WTC11 (cell line): ENCODE data around the gene PROCA1. TPM values are rescaled to one million over a fixed set of nuclear protein-coding genes. Genes with fewer than 3 reads are reported as not detected.

Source experiments
- ATAC-seq: fragments of 200-7000 bp; cut with Tn5 transposase; 2 replicates; pipeline ENCODE4 v1.10.0; 2021; ENCODE audit warnings: mild to moderate bottlenecking, moderate library complexity
- CTCF ChIA-PET: fragments of 300-600 bp; sonication (Branson Sonifier 250); formaldehyde crosslinking; loops from one replicate; lab custom pipeline; 2021; ENCODE audit warnings: antibody characterized with exemption; lab: Charles Lee
- POLR2A ChIA-PET: fragments of 350-600 bp; sonication (Branson Sonifier 250); formaldehyde crosslinking; loops from one replicate; lab custom pipeline; 2021; ENCODE audit warnings: antibody characterized with exemption; lab: Charles Lee
- DNase-seq: peaks from one replicate; pipeline ENCODE4 v3.0.0; 2021; ENCODE audit warnings: low spot score
- H3K27ac Mint-ChIP-seq: 2 replicates; pipeline ENCODE4 v1.8.0; 2021; ENCODE audit warnings: mixed read lengths
- H3K27me3 Mint-ChIP-seq: 2 replicates; pipeline ENCODE4 v1.8.0; 2021; ENCODE audit warnings: low read depth, mild to moderate bottlenecking, moderate library complexity, mixed read lengths
- H3K36me3 Mint-ChIP-seq: 2 replicates; pipeline ENCODE4 v1.8.0; 2021; ENCODE audit warnings: mixed read lengths
- H3K4me1 Mint-ChIP-seq: 2 replicates; pipeline ENCODE4 v1.8.0; 2022; ENCODE audit warnings: mixed read lengths
- H3K4me3 Mint-ChIP-seq: 2 replicates; pipeline ENCODE4 v1.8.0; 2021; ENCODE audit warnings: mild to moderate bottlenecking, moderate library complexity, mixed read lengths
- H3K9me3 Mint-ChIP-seq: 2 replicates; pipeline ENCODE4 v1.8.0; 2021; ENCODE audit warnings: mixed read lengths
- E2F1 ChIP-seq: sonication (generic); formaldehyde crosslinking; IDR thresholded peaks from 2 replicates; pipeline ENCODE4 v1.8.0; 2022; ENCODE audit warnings: mild to moderate bottlenecking, missing genetic modification reagents
- FOXJ3 ChIP-seq: sonication (generic); formaldehyde crosslinking; IDR thresholded peaks from 2 replicates; pipeline ENCODE4 v1.9.0; 2021; ENCODE audit warnings: missing genetic modification reagents, mild to moderate bottlenecking, borderline replicate concordance
- FOXP1 ChIP-seq: sonication (generic); formaldehyde crosslinking; IDR thresholded peaks from 2 replicates; pipeline ENCODE4 v1.8.0; 2022; ENCODE audit warnings: missing genetic modification reagents, mild to moderate bottlenecking, moderate library complexity, borderline replicate concordance
- GABPB1 ChIP-seq: sonication (generic); formaldehyde crosslinking; IDR thresholded peaks from 2 replicates; pipeline ENCODE4 v1.8.1; 2023; ENCODE audit warnings: mild to moderate bottlenecking, missing genetic modification reagents
- HMGA2 ChIP-seq: fragments of 250-450 bp; sonication (Bioruptor Pico); IDR thresholded peaks from 2 replicates; pipeline ENCODE4 v1.4.0; 2021; ENCODE audit warnings: mild to moderate bottlenecking, moderate library complexity
- JAZF1 ChIP-seq: fragments of 250-450 bp; sonication (Bioruptor Pico); IDR thresholded peaks from 2 replicates; pipeline ENCODE4 v1.9.0; 2021; ENCODE audit warnings: moderate library complexity, mild to moderate bottlenecking, inconsistent platforms
- KAT7 ChIP-seq: sonication (generic); formaldehyde crosslinking; IDR thresholded peaks from 2 replicates; pipeline ENCODE4 v1.8.1; 2023; ENCODE audit warnings: missing genetic modification reagents, mild to moderate bottlenecking, borderline replicate concordance
- MAX ChIP-seq: sonication (generic); formaldehyde crosslinking; IDR thresholded peaks from 2 replicates; pipeline ENCODE4 v1.8.0; 2022; ENCODE audit warnings: mild to moderate bottlenecking, missing genetic modification reagents
- MYBL2 ChIP-seq: sonication (generic); formaldehyde crosslinking; IDR thresholded peaks from 2 replicates; pipeline ENCODE4 v1.8.1; 2023; ENCODE audit warnings: mild to moderate bottlenecking, moderate library complexity, missing genetic modification reagents
- NFATC4 ChIP-seq: fragments of 250-450 bp; sonication (Bioruptor Pico); IDR thresholded peaks from 2 replicates; pipeline ENCODE4 v1.9.0; 2021; ENCODE audit warnings: mild to moderate bottlenecking
- NR1H2 ChIP-seq: sonication (generic); formaldehyde crosslinking; IDR thresholded peaks from 2 replicates; pipeline ENCODE4 v1.9.0; 2021; ENCODE audit warnings: mild to moderate bottlenecking, moderate library complexity, missing genetic modification reagents
- OVOL2 ChIP-seq: fragments of 250-450 bp; sonication (Bioruptor Pico); IDR thresholded peaks from 2 replicates; pipeline ENCODE4 v1.9.0; 2021; ENCODE audit warnings: mild to moderate bottlenecking, borderline replicate concordance
- PRRX2 ChIP-seq: fragments of 250-450 bp; sonication (Bioruptor Pico); IDR thresholded peaks from 2 replicates; pipeline ENCODE4 v1.8.0; 2021; ENCODE audit warnings: mild to moderate bottlenecking
- RORB ChIP-seq: fragments of 250-450 bp; sonication (Bioruptor Pico); IDR thresholded peaks from 2 replicates; pipeline ENCODE4 v1.9.0; 2021; ENCODE audit warnings: mild to moderate bottlenecking
- SMAD3 ChIP-seq: sonication (generic); formaldehyde crosslinking; IDR thresholded peaks from 2 replicates; pipeline ENCODE4 v1.8.0; 2022; ENCODE audit warnings: missing genetic modification reagents, mild to moderate bottlenecking, borderline replicate concordance
- SP1 ChIP-seq: sonication (generic); formaldehyde crosslinking; conservative IDR thresholded peaks from 2 replicates; pipeline ENCODE4 v1.8.1; 2022; ENCODE audit warnings: missing genetic modification reagents
- TP53 ChIP-seq: sonication (generic); formaldehyde crosslinking; IDR thresholded peaks from 2 replicates; pipeline ENCODE4 v1.8.1; 2023; ENCODE audit warnings: mild to moderate bottlenecking, missing genetic modification reagents
- ZNF138 ChIP-seq: sonication (generic); formaldehyde crosslinking; conservative IDR thresholded peaks from 2 replicates; pipeline ENCODE4 v1.8.1; 2022; ENCODE audit warnings: mild to moderate bottlenecking, moderate library complexity, missing genetic modification reagents
- ZSCAN18 ChIP-seq: fragments of 250-450 bp; sonication (Bioruptor Pico); IDR thresholded peaks from 2 replicates; pipeline ENCODE4 v2.1.2; 2022; ENCODE audit warnings: mild to moderate bottlenecking, moderate library complexity
- total RNA-seq: library from RNA; stranded (reverse); gene quantifications from 3 replicates; pipeline ENCODE4 v1.2.3, GENCODE V29; 2021
- TF ChIP-seq, protein P1 (sequence below): fragments of 250-450 bp; sonication (Bioruptor Pico); IDR thresholded peaks from 2 replicates; pipeline ENCODE4 v1.9.0; 2021; ENCODE audit warnings: mild to moderate bottlenecking
- TF ChIP-seq, protein P2 (sequence below): sonication (generic); formaldehyde crosslinking; IDR thresholded peaks from 2 replicates; pipeline ENCODE4 v1.8.0; 2023; ENCODE audit warnings: missing genetic modification reagents
- TF ChIP-seq, protein P3 (sequence below): sonication (generic); formaldehyde crosslinking; IDR thresholded peaks from 2 replicates; pipeline ENCODE4 v1.8.1; 2023; ENCODE audit warnings: mild to moderate bottlenecking, moderate library complexity, missing genetic modification reagents
- TF ChIP-seq, protein P4 (sequence below): sonication (generic); formaldehyde crosslinking; conservative IDR thresholded peaks from 2 replicates; pipeline ENCODE4 v1.8.1; 2022; ENCODE audit warnings: mild to moderate bottlenecking, missing genetic modification reagents
- TF ChIP-seq, protein P5 (sequence below): sonication (generic); formaldehyde crosslinking; IDR thresholded peaks from 2 replicates; pipeline ENCODE4 v1.8.1; 2022; ENCODE audit warnings: low read depth, missing genetic modification reagents, borderline replicate concordance

PROCA1 gene
- total RNA-seq, 1 experiment from 2014 or later, result 28.4 TPM

- peak; percentile 94 for TF ChIP-seq PRRX2 (CRISPR knock-in tag)
- no peak for TF ChIP-seq FOXJ3 (CRISPR knock-in tag)
- TF ChIP-seq SMAD3, result peak; percentile 79; the same call in 1 of the 2 replicates
- peak; percentile 89 for TF ChIP-seq MYBL2 (CRISPR knock-in tag)
- TF ChIP-seq SP1 (CRISPR knock-in tag), result peak; percentile 52
- no peak for TF ChIP-seq TP53 (CRISPR knock-in tag)
- TF ChIP-seq, protein P1, sequence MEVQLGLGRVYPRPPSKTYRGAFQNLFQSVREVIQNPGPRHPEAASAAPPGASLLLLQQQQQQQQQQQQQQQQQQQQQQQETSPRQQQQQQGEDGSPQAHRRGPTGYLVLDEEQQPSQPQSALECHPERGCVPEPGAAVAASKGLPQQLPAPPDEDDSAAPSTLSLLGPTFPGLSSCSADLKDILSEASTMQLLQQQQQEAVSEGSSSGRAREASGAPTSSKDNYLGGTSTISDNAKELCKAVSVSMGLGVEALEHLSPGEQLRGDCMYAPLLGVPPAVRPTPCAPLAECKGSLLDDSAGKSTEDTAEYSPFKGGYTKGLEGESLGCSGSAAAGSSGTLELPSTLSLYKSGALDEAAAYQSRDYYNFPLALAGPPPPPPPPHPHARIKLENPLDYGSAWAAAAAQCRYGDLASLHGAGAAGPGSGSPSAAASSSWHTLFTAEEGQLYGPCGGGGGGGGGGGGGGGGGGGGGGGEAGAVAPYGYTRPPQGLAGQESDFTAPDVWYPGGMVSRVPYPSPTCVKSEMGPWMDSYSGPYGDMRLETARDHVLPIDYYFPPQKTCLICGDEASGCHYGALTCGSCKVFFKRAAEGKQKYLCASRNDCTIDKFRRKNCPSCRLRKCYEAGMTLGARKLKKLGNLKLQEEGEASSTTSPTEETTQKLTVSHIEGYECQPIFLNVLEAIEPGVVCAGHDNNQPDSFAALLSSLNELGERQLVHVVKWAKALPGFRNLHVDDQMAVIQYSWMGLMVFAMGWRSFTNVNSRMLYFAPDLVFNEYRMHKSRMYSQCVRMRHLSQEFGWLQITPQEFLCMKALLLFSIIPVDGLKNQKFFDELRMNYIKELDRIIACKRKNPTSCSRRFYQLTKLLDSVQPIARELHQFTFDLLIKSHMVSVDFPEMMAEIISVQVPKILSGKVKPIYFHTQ, result peak; percentile 86
- TF ChIP-seq NFATC4 (CRISPR knock-in tag), result peak; percentile 98
- TF ChIP-seq ZNF138 (CRISPR knock-in tag), result no peak
- TF ChIP-seq ZSCAN18 (CRISPR knock-in tag), result no peak
- no peak; the same call in 1 of the 2 replicates for TF ChIP-seq OVOL2 (CRISPR knock-in tag)
- TF ChIP-seq JAZF1 (CRISPR knock-in tag), result no peak
- TF ChIP-seq HMGA2 (CRISPR knock-in tag), result no peak
- TF ChIP-seq, protein P2, sequence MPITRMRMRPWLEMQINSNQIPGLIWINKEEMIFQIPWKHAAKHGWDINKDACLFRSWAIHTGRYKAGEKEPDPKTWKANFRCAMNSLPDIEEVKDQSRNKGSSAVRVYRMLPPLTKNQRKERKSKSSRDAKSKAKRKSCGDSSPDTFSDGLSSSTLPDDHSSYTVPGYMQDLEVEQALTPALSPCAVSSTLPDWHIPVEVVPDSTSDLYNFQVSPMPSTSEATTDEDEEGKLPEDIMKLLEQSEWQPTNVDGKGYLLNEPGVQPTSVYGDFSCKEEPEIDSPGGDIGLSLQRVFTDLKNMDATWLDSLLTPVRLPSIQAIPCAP (CRISPR knock-in tag), result 0 out of 2 replicates have a peak, but pooled peaks have one; percentile 54
- TF ChIP-seq, protein P3, sequence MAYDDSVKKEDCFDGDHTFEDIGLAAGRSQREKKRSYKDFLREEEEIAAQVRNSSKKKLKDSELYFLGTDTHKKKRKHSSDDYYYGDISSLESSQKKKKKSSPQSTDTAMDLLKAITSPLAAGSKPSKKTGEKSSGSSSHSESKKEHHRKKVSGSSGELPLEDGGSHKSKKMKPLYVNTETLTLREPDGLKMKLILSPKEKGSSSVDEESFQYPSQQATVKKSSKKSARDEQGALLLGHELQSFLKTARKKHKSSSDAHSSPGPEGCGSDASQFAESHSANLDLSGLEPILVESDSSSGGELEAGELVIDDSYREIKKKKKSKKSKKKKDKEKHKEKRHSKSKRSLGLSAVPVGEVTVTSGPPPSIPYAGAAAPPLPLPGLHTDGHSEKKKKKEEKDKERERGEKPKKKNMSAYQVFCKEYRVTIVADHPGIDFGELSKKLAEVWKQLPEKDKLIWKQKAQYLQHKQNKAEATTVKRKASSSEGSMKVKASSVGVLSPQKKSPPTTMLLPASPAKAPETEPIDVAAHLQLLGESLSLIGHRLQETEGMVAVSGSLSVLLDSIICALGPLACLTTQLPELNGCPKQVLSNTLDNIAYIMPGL, result peak; percentile 13; the same call in 1 of the 2 replicates
- no peak for TF ChIP-seq NR1H2 (CRISPR knock-in tag)
- TF ChIP-seq, protein P4, sequence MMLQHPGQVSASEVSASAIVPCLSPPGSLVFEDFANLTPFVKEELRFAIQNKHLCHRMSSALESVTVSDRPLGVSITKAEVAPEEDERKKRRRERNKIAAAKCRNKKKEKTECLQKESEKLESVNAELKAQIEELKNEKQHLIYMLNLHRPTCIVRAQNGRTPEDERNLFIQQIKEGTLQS (CRISPR knock-in tag), result no peak
Observed at GRCh38 chr17:28725660-28726225, 14.1 kb upstream of the PROCA1 start (continued).

DNA sequence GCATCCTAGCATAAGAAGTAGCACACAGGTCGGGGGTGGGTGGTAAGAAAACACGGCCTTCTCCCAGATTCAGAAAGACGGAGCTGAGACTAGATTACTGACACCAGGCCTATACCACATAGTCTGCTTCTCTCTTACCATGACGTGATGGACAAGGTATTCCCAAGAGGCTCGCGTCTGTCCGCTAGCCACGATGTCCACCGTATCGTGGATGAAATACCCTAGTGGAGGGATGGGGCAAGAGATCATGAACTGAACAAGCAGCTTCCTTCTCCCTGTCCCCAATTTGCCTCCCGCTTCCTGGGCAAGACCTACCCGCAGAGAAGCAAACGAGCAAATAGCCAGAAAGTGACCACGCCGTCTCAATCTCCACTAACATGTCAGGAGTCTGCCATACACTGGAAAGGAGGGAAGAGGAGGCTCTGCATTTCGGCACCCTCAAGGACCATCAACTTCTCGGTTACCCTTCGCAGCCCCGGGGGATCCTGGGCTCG lies 13.5 kb upstream of the PROCA1 start:
- ATAC-seq (peak; percentile 0), DNase-seq (no peak)
- peaks cover 43% of the 10 kb centered on the region for H3K36me3 Mint-ChIP-seq
- no peaks in the 10 kb centered on the region for H3K27me3 Mint-ChIP-seq
- H3K4me1 Mint-ChIP-seq, result peaks cover 54% of the 10 kb centered on the region
- ChIA-PET POLR2A (interaction anchor here (0.5 to 6.4 kb wide), 8 partner anchors 14 to 455 kb away, joined by 3 to 310 read pairs (median 10); partner anchors contain the start of genes FAM222B, MYO18A, PHF12 and PROCA1), CTCF (interaction anchor here (0.6 to 12.2 kb wide), 10 partner anchors 8 to 391 kb away, joined by 5 to 541 read pairs (median 19); partner anchors contain the start of genes PHF12, PROCA1 and TRAF4)
- peak overlapping the region; percentile 93 for H3K4me3 Mint-ChIP-seq
- no peaks in the 10 kb centered on the region for H3K9me3 Mint-ChIP-seq
- peak overlapping the region; percentile 98 for H3K27ac Mint-ChIP-seq
- TF ChIP-seq KAT7 (CRISPR knock-in tag) (no peak), MAX (no peak), GABPB1 (CRISPR knock-in tag) (no peak), E2F1 (CRISPR knock-in tag) (no peak), RORB (no peak), FOXP1 (CRISPR knock-in tag) (no peak)
- TF ChIP-seq, protein P5, sequence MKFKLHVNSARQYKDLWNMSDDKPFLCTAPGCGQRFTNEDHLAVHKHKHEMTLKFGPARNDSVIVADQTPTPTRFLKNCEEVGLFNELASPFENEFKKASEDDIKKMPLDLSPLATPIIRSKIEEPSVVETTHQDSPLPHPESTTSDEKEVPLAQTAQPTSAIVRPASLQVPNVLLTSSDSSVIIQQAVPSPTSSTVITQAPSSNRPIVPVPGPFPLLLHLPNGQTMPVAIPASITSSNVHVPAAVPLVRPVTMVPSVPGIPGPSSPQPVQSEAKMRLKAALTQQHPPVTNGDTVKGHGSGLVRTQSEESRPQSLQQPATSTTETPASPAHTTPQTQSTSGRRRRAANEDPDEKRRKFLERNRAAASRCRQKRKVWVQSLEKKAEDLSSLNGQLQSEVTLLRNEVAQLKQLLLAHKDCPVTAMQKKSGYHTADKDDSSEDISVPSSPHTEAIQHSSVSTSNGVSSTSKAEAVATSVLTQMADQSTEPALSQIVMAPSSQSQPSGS (CRISPR knock-in tag), result no peak
- TF ChIP-seq, protein P4 (CRISPR knock-in tag), result no peak
- TF ChIP-seq, protein P2 (CRISPR knock-in tag), result 0 out of 2 replicates have a peak, but pooled peaks have one; percentile 55
